Neutrophil (primary cell): ENCODE data around the gene HGS.

ENCODE experiments used
- H3K27ac ChIP-seq: fragments of 200-600 bp; sonication (generic); 2 replicates; pipeline ENCODE4 v1.5.1; 2016; ENCODE audit warnings: mild to moderate bottlenecking, moderate library complexity
- H3K27me3 ChIP-seq: fragments of 200-600 bp; sonication (generic); 2 replicates; pipeline ENCODE4 v1.6.0; 2016; ENCODE audit warnings: mild to moderate bottlenecking
- H3K36me3 ChIP-seq: fragments of 200-600 bp; sonication (generic); 2 replicates; pipeline ENCODE4 v1.5.1; 2017
- H3K4me1 ChIP-seq, 2 experiments: fragments of 200-600 bp in 1 of 2; sonication (generic) in 1 of 2; 1 replicate in 1 of 2; 2 replicates in 1 of 2; pipeline versions ENCODE4 v1.5.1 to v1.6.1; 2013 to 2016; ENCODE audit warnings: low read depth in 1 of 2, low read length in 1 of 2, mild to moderate bottlenecking in 1 of 2, moderate library complexity in 1 of 2; ENCODE audit not compliant: control insufficient read depth in 1 of 2, insufficient read depth in 1 of 2
- H3K4me3 ChIP-seq, 2 experiments: fragments of 200-600 bp in 1 of 2; sonication (generic) in 1 of 2; 1 replicate in 1 of 2; 2 replicates in 1 of 2; pipeline ENCODE4 v1.5.1; 2013 to 2016; ENCODE audit warnings: low read depth in 1 of 2, low read length in 1 of 2, mild to moderate bottlenecking in 1 of 2, moderate library complexity in 1 of 2
- H3K9me3 ChIP-seq: fragments of 200-600 bp; sonication (generic); 2 replicates; pipeline ENCODE4 v1.5.1; 2016
- TF ChIP-seq, protein P1 (sequence below): fragments of 200-600 bp; sonication (generic); IDR thresholded peaks from 2 replicates; pipeline ENCODE4 v1.5.1; 2016; ENCODE audit warnings: antibody characterized with exemption

The HGS gene

DNA sequence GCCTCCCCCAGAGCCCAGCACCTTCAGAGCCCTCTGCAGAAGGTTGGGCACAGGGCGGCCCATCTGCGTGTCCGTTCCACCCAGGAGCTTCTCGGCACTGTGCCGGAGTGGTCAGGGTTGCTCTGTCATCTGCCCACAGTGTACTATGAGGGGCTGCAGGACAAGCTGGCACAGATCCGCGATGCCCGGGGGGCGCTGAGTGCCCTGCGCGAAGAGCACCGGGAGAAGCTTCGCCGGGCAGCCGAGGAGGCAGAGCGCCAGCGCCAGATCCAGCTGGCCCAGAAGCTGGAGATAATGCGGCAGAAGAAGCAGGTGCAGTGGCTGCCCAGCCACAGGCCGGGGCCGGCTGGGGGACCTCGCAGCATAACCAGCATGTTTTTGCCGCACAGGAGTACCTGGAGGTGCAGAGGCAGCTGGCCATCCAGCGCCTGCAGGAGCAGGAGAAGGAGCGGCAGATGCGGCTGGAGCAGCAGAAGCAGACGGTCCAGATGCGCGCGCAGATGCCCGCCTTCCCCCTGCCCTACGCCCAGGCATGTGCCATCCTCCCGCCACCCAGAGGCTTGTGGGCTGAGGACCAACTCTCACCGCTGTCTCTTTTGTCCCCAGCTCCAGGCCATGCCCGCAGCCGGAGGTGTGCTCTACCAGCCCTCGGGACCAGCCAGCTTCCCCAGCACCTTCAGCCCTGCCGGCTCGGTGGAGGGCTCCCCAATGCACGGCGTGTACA, 12.6 kb downstream of the HGS start:
- H3K4me1 ChIP-seq: peaks cover 0 to 8% of the 10 kb centered on the region in 2 experiments
- H3K4me3 ChIP-seq: no peak overlapping the region
- no peak overlapping the region for H3K27ac ChIP-seq
- TF ChIP-seq, protein P1, sequence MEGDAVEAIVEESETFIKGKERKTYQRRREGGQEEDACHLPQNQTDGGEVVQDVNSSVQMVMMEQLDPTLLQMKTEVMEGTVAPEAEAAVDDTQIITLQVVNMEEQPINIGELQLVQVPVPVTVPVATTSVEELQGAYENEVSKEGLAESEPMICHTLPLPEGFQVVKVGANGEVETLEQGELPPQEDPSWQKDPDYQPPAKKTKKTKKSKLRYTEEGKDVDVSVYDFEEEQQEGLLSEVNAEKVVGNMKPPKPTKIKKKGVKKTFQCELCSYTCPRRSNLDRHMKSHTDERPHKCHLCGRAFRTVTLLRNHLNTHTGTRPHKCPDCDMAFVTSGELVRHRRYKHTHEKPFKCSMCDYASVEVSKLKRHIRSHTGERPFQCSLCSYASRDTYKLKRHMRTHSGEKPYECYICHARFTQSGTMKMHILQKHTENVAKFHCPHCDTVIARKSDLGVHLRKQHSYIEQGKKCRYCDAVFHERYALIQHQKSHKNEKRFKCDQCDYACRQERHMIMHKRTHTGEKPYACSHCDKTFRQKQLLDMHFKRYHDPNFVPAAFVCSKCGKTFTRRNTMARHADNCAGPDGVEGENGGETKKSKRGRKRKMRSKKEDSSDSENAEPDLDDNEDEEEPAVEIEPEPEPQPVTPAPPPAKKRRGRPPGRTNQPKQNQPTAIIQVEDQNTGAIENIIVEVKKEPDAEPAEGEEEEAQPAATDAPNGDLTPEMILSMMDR: no peak
- no peaks in the 10 kb centered on the region for H3K27me3 ChIP-seq
- no peaks in the 10 kb centered on the region for H3K9me3 ChIP-seq
- H3K36me3 ChIP-seq: peaks cover 99% of the 10 kb centered on the region

GRCh38 chr17:81697261-81698044, 13.6 kb downstream of the HGS start:
- Histone ChIP-seq H3K36me3 (peaks cover 94% of the 10 kb centered on the region), H3K27ac (no peak overlapping the region), H3K4me1 (peaks cover 5 to 18% of the 10 kb centered on the region in 2 experiments), H3K9me3 (no peaks in the 10 kb centered on the region), H3K27me3 (no peaks in the 10 kb centered on the region), H3K4me3 (no peak overlapping the region)
- TF ChIP-seq, protein P1: no peak

DNA sequence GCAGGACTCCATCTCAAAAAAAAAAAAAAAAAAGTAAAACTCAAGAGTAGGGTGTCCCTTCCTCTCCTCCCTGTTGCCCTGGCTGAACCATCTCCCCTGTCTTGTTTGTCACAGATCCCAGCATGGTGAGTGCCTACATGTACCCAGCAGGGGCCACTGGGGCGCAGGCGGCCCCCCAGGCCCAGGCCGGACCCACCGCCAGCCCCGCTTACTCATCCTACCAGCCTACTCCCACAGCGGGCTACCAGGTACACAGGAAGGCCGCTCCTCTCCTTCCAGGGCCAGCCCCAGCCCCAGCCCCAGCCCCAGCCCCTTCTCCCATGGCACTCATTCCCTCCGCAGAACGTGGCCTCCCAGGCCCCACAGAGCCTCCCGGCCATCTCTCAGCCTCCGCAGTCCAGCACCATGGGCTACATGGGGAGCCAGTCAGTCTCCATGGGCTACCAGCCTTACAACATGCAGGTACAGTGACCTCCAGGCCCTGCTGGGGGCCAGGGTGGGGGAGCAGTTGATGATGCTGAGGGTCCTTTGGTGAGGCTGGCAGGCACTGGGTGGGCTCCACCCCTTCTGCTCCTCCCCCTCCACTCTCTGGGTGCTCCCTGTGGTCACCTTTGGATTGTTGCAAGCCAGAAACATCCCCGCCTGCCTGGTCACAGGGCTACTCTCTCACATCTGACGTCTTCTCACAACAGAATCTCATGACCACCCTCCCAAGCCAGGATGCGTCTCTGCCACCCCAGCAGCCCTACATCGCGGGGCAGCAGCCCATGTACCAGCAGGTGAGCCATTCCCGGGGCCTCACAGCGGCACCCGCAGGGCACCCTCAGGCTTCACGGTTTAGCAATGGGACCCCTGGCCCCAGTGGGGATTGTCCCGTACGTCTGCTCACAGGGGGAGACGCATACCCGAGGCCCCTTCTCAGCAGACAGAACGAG, 16.8 kb downstream of the HGS start:
- H3K9me3 ChIP-seq: no peaks in the 10 kb centered on the region
- H3K4me1 ChIP-seq: peaks cover 20 to 37% of the 10 kb centered on the region in 2 experiments
- TF ChIP-seq, protein P1: no peak
- H3K27ac ChIP-seq: no peak overlapping the region
- no peak overlapping the region for H3K4me3 ChIP-seq
- H3K27me3 ChIP-seq: no peaks in the 10 kb centered on the region
- peaks cover 62% of the 10 kb centered on the region for H3K36me3 ChIP-seq

DNA sequence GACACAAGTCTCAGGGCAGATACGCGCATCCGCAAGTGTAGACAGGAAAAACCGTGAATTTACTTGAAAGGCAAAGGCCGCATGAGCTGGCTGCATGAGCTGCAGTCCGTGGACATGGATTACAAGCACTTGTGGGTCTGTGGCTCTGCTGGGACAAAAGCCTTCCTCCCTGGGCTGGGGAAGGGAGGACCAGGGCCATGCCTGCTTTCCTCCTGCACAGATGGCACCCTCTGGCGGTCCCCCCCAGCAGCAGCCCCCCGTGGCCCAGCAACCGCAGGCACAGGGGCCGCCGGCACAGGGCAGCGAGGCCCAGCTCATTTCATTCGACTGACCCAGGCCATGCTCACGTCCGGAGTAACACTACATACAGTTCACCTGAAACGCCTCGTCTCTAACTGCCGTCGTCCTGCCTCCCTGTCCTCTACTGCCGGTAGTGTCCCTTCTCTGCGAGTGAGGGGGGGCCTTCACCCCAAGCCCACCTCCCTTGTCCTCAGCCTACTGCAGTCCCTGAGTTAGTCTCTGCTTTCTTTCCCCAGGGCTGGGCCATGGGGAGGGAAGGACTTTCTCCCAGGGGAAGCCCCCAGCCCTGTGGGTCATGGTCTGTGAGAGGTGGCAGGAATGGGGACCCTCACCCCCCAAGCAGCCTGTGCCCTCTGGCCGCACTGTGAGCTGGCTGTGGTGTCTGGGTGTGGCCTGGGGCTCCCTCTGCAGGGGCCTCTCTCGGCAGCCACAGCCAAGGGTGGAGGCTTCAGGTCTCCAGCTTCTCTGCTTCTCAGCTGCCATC, 17.7 kb downstream of the HGS start:
- TF ChIP-seq, protein P1: no peak
- H3K4me3 ChIP-seq: peak overlapping the region in 1 of 2 experiments; percentile 92
- no peaks in the 10 kb centered on the region for H3K27me3 ChIP-seq
- peaks cover 20 to 37% of the 10 kb centered on the region in 2 experiments for H3K4me1 ChIP-seq
- no peaks in the 10 kb centered on the region for H3K9me3 ChIP-seq
- H3K36me3 ChIP-seq: peaks cover 54% of the 10 kb centered on the region
- H3K27ac ChIP-seq: peak overlapping the region; percentile 90
